K562 (cell line): ENCODE measurements around the gene DNAH3. TPM values are rescaled to one million over a fixed set of nuclear protein-coding genes. Genes with fewer than 3 reads are reported as not detected.

Experiments
- ARNT ChIP-seq, 2 experiments: fragments of 450-650 bp; IDR thresholded peaks; 2 replicates each; pipeline ENCODE4 v1.6.1; 2016; ENCODE audit warnings: mild to moderate bottlenecking in 1 of 2
- BACH1 ChIP-seq: fragments of 200-800 bp; sonication (Bioruptor generic); IDR thresholded peaks from 2 replicates; pipeline ENCODE4 v1.6.1; 2016; ENCODE audit warnings: missing genetic modification characterization, missing compliant biosample characterization
- CBFB ChIP-seq: sonication (generic); formaldehyde crosslinking; IDR thresholded peaks from 2 replicates; pipeline ENCODE4 v1.4.0; 2020; ENCODE audit warnings: mild to moderate bottlenecking, missing genetic modification reagents
- CEBPG ChIP-seq, 3 experiments: fragments of 200-800 bp in 1 of 3; sonication (Bioruptor generic) in 1 of 3; sonication (generic) in 1 of 3; formaldehyde crosslinking in 1 of 3; IDR thresholded peaks in 2 of 3; conservative IDR thresholded peaks in 1 of 3; 2 replicates each; pipeline versions ENCODE4 v1.6.1 to v1.8.0; 2016 to 2022; ENCODE audit warnings: missing compliant biosample characterization in 2 of 3, missing genetic modification characterization in 2 of 3, mild to moderate bottlenecking in 1 of 3, missing genetic modification reagents in 1 of 3
- FOXK2 ChIP-seq, 2 experiments: fragments of 450-650 bp; IDR thresholded peaks in 1 of 2; conservative IDR thresholded peaks in 1 of 2; 2 replicates each; pipeline ENCODE4 v1.6.1; 2016; ENCODE audit warnings: low read depth in 2 of 2, mild to moderate bottlenecking in 1 of 2
- GATAD2A ChIP-seq: fragments of 450-650 bp; IDR thresholded peaks from 2 replicates; pipeline ENCODE4 v1.6.1; 2017
- HIVEP1 ChIP-seq: fragments of 250-450 bp; sonication (Bioruptor Pico); IDR thresholded peaks from 2 replicates; pipeline ENCODE4 v1.4.0; 2020; ENCODE audit warnings: mild to moderate bottlenecking
- HMBOX1 ChIP-seq: sonication (generic); IDR thresholded peaks from 2 replicates; pipeline ENCODE4 v1.6.1; 2016
- HOXB6 ChIP-seq: fragments of 250-450 bp; sonication (Bioruptor Pico); IDR thresholded peaks from 2 replicates; pipeline ENCODE4 v1.5.1; 2022; ENCODE audit warnings: mild to moderate bottlenecking, borderline replicate concordance
- KAT8 ChIP-seq: fragments of 450-650 bp; IDR thresholded peaks from 2 replicates; pipeline ENCODE4 v1.6.1; 2016; ENCODE audit warnings: low read depth, mild to moderate bottlenecking
- MTF1 ChIP-seq: fragments of 250-450 bp; sonication (Bioruptor Pico); IDR thresholded peaks from 2 replicates; pipeline ENCODE4 v1.9.0; 2021; ENCODE audit warnings: moderate library complexity, mild to moderate bottlenecking, inconsistent platforms, borderline replicate concordance
- NEUROD1 ChIP-seq: fragments of 150-350 bp; IDR thresholded peaks from 2 replicates; pipeline ENCODE4 v1.6.1; 2014; ENCODE audit warnings: borderline replicate concordance, low read length, low read depth; ENCODE audit not compliant: partially characterized antibody
- PTBP1 ChIP-seq: fragments of 200-400 bp; formaldehyde crosslinking; IDR thresholded peaks from 2 replicates; pipeline ENCODE4 v1.6.1; 2017; ENCODE audit warnings: low read depth, low read length
- TAF1 ChIP-seq: IDR thresholded peaks from 2 replicates; pipeline ENCODE4 v1.6.1; 2011; ENCODE audit warnings: mild to moderate bottlenecking, low read length, moderate library complexity; ENCODE audit not compliant: insufficient read depth, control insufficient read depth, severe bottlenecking; ENCODE audit errors: extremely low read depth
- TCF15 ChIP-seq: fragments of 250-450 bp; sonication (Bioruptor Pico); IDR thresholded peaks from 2 replicates; pipeline ENCODE4 v1.8.0; 2022; ENCODE audit warnings: moderate library complexity, mild to moderate bottlenecking, inconsistent platforms
- TRIM24 ChIP-seq, 2 experiments: fragments of 450-650 bp; IDR thresholded peaks; 2 replicates each; pipeline ENCODE4 v1.6.1; 2016
- ZFX ChIP-seq: sonication (generic); formaldehyde crosslinking; IDR thresholded peaks from 2 replicates; pipeline ENCODE4 v1.8.0; 2022; ENCODE audit warnings: mild to moderate bottlenecking, missing genetic modification reagents, moderate library complexity
- ZNF133 ChIP-seq: fragments of 250-450 bp; sonication (Bioruptor Pico); IDR thresholded peaks from 2 replicates; pipeline ENCODE4 v1.4.0; 2020; ENCODE audit warnings: mild to moderate bottlenecking
- ZNF354B ChIP-seq: fragments of 250-450 bp; sonication (Bioruptor Pico); IDR thresholded peaks from 2 replicates; pipeline ENCODE4 v1.4.0; 2020
- ZNF830 ChIP-seq: fragments of 250-450 bp; sonication (Bioruptor Pico); IDR thresholded peaks from 2 replicates; pipeline ENCODE4 v1.5.0; 2021; ENCODE audit warnings: mild to moderate bottlenecking
- polyA plus RNA-seq, 8 experiments: library from polyadenylated mRNA; depleted of rRNA in 4 of 8; stranded (reverse) in 5 of 8; unstranded in 3 of 8; fragments of >200 nt; fragmentation: Nextera tagmentation in 2 of 8; fragmentation: Illumina TruSeq in 1 of 8; extraction: Ambion mirVana in 2 of 8; extraction: Trizol in 1 of 8; gene quantifications; 2 replicates each; pipeline versions ENCODE4 v1.2.1 to v1.2.3, GENCODE V29; 2011 to 2014; ENCODE audit warnings: inconsistent platforms in 1 of 8, missing spikeins in 1 of 8
- total RNA-seq, 7 experiments: library from RNA; depleted of rRNA in 6 of 7; stranded (reverse); fragments of >200 nt in 6 of 7; fragmentation: Illumina TruSeq in 2 of 7; extraction: Trizol in 2 of 7; gene quantifications; 2 replicates each; pipeline versions ENCODE4 v1.2.1 to v1.2.3, GENCODE V29; 2011 to 2021; ENCODE audit warnings: low replicate concordance in 1 of 7
- TF ChIP-seq, protein P1 (sequence below): sonication (generic); formaldehyde crosslinking; IDR thresholded peaks from 2 replicates; pipeline ENCODE4 v1.8.0; 2022; ENCODE audit warnings: missing genetic modification reagents, mild to moderate bottlenecking, borderline replicate concordance
- TF ChIP-seq, protein P2 (sequence below): sonication (generic); formaldehyde crosslinking; IDR thresholded peaks from 2 replicates; pipeline ENCODE4 v1.9.0; 2022; ENCODE audit warnings: mild to moderate bottlenecking, missing genetic modification reagents

DNAH3 gene
- total and polyA plus RNA-seq, 9 of the 15 experiments (the other 6 are each of a cell fraction or from before 2014, with no cell fraction given): 0.32 to 0.84 (median 0.44) TPM

GRCh38 chr16:20897253-20897897 is 253.3 kb downstream of the DNAH3 start (continued):
- TF ChIP-seq HMBOX1: 0 out of 2 replicates have a peak, but pooled peaks have one; percentile 17
- no peak for TF ChIP-seq ZFX (CRISPR knock-in tag)
- TF ChIP-seq GATAD2A: no peak
- TF ChIP-seq CEBPG (CRISPR knock-in tag; IDR thresholded peaks at IDR 0.05): peak; percentile 81
- peak; percentile 92 to 93 for TF ChIP-seq CEBPG (tag; conservative IDR thresholded peaks at IDR 0.05 in 1 of 2, IDR thresholded peaks at IDR 0.05 in 1 of 2)
- TF ChIP-seq PTBP1: no peak
- TF ChIP-seq KAT8: no peak
- no peak for TF ChIP-seq TAF1
- no peak for TF ChIP-seq BACH1 (tag)
- TF ChIP-seq MTF1: no peak
- no peak for TF ChIP-seq ARNT (IDR thresholded peaks at IDR 0.05)
- TF ChIP-seq TRIM24 (IDR thresholded peaks at IDR 0.05): no peak
- TF ChIP-seq, protein P1, sequence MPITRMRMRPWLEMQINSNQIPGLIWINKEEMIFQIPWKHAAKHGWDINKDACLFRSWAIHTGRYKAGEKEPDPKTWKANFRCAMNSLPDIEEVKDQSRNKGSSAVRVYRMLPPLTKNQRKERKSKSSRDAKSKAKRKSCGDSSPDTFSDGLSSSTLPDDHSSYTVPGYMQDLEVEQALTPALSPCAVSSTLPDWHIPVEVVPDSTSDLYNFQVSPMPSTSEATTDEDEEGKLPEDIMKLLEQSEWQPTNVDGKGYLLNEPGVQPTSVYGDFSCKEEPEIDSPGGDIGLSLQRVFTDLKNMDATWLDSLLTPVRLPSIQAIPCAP (CRISPR knock-in tag): no peak
- TF ChIP-seq HIVEP1 (CRISPR knock-in tag): no peak
- no peak for TF ChIP-seq ZNF354B (CRISPR knock-in tag)
- TF ChIP-seq FOXK2 (conservative IDR thresholded peaks at IDR 0.05 in 1 of 2, IDR thresholded peaks at IDR 0.05 in 1 of 2; ENCODE audit: low read depth in 2 of 2): no peak
- no peak for TF ChIP-seq NEUROD1
- TF ChIP-seq TCF15 (CRISPR knock-in tag): no peak
- TF ChIP-seq CBFB (CRISPR knock-in tag): no peak
- no peak for TF ChIP-seq HOXB6 (CRISPR knock-in tag)
- TF ChIP-seq ZNF133 (CRISPR knock-in tag): no peak
- no peak for TF ChIP-seq ZNF830
- TF ChIP-seq, protein P2, sequence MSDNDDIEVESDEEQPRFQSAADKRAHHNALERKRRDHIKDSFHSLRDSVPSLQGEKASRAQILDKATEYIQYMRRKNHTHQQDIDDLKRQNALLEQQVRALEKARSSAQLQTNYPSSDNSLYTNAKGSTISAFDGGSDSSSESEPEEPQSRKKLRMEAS (CRISPR knock-in tag): no peak
- TF ChIP-seq, all 486 proteins: peak for 8
